ENCODE data around the gene SCAMP4. TPM values are rescaled to one million over a fixed set of nuclear protein-coding genes. Genes with fewer than 3 reads are reported as not detected.

SCAMP4 gene
- total RNA-seq, 1 donor, result 49.2 TPM

DNA sequence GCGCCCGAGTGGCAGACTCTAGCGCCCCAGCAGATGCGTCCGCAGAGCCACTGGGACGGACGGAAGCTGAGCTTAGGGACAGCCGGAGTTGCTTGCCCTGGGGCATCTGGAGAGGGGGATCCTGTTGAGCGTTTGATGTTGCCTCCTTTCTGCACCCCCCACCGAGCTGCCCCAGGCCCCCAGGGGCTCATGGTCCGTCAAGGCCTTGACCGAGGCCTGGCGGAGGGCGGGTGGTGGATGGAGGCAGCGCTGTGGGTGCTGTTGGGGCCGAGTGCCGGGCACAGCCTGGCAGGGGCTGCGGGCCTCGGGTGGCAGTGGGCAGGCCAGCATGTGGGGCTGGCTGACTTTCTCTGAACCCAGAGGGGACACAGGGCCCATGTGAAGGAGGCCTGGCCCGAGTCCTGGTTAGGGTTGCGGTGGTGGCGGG is 38.5 kb downstream of the SCAMP4 start:
- no peak overlapping the region for H3K4me3 ChIP-seq (ENCODE audit: low read depth, low read length)
- DNase-seq (ENCODE audit: low read depth), result no peak
- TF ChIP-seq, protein P1, sequence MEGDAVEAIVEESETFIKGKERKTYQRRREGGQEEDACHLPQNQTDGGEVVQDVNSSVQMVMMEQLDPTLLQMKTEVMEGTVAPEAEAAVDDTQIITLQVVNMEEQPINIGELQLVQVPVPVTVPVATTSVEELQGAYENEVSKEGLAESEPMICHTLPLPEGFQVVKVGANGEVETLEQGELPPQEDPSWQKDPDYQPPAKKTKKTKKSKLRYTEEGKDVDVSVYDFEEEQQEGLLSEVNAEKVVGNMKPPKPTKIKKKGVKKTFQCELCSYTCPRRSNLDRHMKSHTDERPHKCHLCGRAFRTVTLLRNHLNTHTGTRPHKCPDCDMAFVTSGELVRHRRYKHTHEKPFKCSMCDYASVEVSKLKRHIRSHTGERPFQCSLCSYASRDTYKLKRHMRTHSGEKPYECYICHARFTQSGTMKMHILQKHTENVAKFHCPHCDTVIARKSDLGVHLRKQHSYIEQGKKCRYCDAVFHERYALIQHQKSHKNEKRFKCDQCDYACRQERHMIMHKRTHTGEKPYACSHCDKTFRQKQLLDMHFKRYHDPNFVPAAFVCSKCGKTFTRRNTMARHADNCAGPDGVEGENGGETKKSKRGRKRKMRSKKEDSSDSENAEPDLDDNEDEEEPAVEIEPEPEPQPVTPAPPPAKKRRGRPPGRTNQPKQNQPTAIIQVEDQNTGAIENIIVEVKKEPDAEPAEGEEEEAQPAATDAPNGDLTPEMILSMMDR (IDR thresholded peaks at IDR 0.05; ENCODE audit: insufficient read depth, low read depth, low read length), result no peak

DNA sequence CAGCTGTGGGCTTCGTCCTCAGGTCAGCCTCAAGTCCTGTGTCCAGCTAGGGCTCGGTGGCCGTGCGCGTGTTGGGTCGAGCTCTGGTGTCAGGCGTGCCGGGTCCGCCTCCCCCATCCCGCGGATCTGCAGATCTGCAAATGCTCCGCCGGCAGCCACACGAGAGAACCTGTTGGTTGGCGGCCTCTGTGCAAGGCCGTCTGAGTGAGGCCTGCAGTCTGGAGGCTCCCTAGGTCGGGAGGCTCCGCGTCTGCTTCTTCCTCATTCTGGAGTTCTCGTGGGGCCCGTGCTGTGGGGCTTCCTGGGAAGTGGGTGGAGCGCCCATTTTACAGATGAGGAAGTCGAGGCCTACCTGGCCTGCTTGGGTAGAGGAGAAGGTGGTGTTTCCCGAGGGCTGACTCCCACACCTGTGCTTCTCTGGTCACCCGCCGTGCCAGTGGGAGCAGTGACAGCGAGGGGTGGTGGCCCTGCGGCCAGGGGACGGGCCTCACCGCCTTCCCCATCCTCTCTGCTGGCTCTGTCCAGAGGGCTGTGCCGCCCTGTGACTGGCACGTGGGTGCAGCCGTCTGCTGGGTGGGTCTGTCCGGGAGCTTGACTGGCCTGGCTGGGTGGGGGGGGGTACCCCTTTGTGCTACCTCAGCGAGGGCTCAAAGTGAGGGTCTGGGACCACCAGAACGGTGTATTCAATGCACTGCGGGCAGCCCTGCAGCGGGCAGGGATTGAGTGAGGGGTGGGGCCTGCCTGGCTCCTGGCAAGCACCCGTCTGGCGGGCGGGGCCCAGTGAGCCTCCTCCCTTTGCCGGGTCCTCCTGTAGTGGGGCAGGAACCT is 39.1 kb downstream of the SCAMP4 start:
- DNase-seq (ENCODE audit: low read depth), result no peak
- TF ChIP-seq, protein P1 (IDR thresholded peaks at IDR 0.05; ENCODE audit: insufficient read depth, low read depth, low read length), result no peak
- H3K4me3 ChIP-seq (ENCODE audit: low read depth, low read length), result no peak overlapping the region

DNA sequence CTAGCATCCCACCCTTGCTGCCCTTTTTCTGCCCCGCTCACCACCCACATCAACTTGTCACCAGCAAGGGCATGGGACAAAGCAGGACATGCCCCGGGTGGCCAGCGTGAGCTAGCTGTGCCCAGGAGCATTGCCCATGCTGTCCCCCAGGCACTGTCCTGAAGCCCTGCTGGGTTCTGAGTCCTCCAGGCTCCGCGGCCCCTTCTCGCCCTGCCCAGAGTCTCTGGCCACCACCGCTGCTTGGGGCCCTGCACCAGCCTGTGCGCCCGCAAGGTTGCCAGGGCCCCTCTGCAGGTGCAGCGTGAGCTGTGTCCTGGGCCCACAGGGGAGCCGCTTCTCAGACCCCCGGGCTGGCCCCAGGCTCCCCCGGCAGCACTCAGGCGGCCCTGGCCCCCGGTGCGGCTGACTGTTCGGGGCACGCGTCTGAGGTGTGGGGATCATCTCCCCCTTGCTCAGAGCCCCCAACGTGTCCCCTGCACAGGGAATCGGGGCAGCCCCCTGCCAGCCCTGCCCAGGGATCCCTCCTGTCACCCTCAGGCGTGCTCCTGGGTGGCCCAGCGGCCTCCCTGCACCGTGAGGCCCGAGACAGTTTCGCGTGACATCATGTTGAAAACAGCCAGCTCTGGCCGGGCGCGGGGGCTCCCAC is 39.8 kb downstream of the SCAMP4 start:
- TF ChIP-seq, protein P1 (IDR thresholded peaks at IDR 0.05; ENCODE audit: insufficient read depth, low read depth, low read length), result no peak
- no peak for DNase-seq (ENCODE audit: low read depth)

DNA sequence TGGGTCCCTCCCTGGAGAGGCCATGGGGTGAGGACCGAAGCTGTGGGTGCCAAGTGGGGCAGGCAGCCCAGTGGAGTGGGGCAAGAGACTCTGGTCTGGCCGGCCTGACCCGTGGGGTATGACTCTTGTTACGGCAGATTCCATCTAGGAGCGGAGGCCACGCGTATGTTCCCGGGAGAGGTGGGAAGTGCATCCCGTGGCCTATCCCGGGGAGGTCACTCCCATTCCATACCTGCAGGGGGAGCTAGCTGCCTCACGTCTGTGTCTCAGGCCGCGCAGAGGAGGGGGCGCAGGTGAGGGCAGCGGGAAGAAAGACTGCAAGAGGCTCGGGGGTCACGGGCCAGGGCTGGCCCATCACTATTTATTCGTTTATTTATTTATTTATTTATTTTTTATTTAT is 40.7 kb downstream of the SCAMP4 start:
- TF ChIP-seq, protein P1 (IDR thresholded peaks at IDR 0.05; ENCODE audit: insufficient read depth, low read depth, low read length), result peak; percentile 65
- H3K4me3 ChIP-seq (ENCODE audit: low read depth, low read length), result no peak overlapping the region
- peak; percentile 44 for DNase-seq (ENCODE audit: low read depth)

More for the DNA sequence above, 39.8 kb downstream of the SCAMP4 start:
- H3K4me3 ChIP-seq (ENCODE audit: low read depth, low read length), result no peak overlapping the region

DNA sequence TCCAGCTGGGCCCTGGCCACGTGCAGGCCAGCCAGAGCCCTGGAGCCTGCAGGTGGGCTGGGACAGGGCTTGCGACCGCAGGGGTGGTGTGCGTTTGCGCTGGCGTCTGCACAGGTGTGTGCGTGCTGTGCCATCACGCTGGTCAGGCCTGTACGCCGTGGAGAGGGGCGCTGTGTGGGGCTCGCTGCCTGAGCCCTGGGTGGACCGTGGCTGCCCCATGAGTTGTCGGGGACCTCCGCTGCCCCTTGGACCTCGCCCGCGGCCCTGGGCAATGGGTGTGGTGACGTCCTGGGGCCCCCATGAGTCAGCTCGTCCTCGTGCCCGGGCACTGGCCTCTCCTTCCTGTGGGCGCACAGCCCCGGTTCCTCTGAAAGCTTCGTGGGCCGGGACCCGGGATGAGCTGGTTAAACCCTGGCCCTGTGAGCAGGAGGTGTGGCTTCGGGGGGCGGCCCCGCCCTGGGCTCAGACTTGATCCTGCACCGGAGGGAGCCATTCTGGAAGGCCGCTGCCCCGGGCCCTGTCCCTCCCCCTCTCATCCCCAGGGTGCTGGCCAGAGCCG is 42.5 kb downstream of the SCAMP4 start:
- peak; percentile 7 for DNase-seq (ENCODE audit: low read depth)
- TF ChIP-seq, protein P1 (IDR thresholded peaks at IDR 0.05; ENCODE audit: insufficient read depth, low read depth, low read length), result no peak
- no peak overlapping the region for H3K4me3 ChIP-seq (ENCODE audit: low read depth, low read length)

DNA sequence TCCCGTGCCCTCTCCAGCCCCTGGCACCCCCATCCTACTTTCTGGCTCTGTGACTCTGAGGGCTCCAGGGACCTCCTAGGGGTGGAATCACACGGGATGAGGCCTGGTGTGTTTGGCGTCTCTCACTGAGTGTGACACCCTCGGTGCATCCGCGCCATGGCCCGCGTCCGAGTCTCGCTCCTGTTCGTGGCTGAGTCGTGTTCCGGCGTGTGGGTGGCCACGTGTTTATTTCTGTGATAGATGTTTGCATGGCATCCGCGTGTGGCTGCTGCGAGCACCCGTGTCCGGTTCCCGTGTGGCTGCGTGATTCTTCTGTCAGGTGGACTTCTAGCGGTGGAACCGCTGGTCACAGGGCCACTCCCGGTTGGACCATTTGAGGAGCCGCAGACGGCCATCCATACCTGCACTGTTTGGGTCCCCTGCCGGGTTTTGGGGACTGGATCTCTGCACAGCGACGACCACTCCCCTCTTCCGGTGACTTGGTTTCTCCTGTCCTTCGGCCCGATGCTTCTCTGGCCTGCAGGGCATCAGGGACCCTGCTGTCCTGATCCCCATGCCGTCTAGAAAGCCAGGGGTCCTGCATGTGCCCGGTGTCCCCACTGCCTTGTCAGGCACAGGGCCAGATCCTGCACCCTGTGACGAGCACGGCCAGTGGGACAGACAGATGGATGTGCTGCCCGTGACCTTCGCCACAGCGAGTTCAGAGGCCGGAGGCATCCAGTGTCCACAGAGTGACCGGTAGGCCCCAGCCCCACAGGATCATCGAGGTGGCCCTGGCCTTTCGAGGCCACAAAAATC is 44.3 kb downstream of the SCAMP4 start:
- no peak for DNase-seq (ENCODE audit: low read depth)
- TF ChIP-seq, protein P1 (IDR thresholded peaks at IDR 0.05; ENCODE audit: insufficient read depth, low read depth, low read length), result no peak

More for the DNA sequence above, 44.3 kb downstream of the SCAMP4 start:
- no peak overlapping the region for H3K4me3 ChIP-seq (ENCODE audit: low read depth, low read length)

Measured in fibroblast of villous mesenchyme (primary cell).